NCI-H1930 (cell line): ENCODE measurements around the gene SLC47A1.
"Not testable (repeated sequence)": the region's sequence is repeated elsewhere in the genome, so short reads cannot be mapped to it uniquely, and the experiment has no call there.

Experiments
- DNase-seq, 2 experiments: peaks; one replicate each; lab custom pipeline; 2025; lab: John Stamatoyannopoulos, UW

The SLC47A1 gene

GRCh38 chr17:19520641-19521040 lies 13.0 kb upstream of the SLC47A1 start:
- no peak for DNase-seq

- DNase-seq = no peak
Observed at GRCh38 chr17:19523690-19524089, 10.0 kb upstream of the SLC47A1 start.

- not testable (repeated sequence) for DNase-seq
Observed at GRCh38 chr17:19526950-19527349, 6.7 kb upstream of the SLC47A1 start.

GRCh38 chr17:19531780-19532501 lies 1.7 kb upstream of the SLC47A1 start:
- DNase-seq = no peak

GRCh38 chr17:19533036-19533717 lies 477 bp upstream of the SLC47A1 start:
- DNase-seq = no peak

- DNase-seq = no peak
Observed at GRCh38 chr17:19534562-19535149, 1.0 kb downstream of the SLC47A1 start.

- DNase-seq = no peak
Observed at GRCh38 chr17:19537111-19537510, 3.5 kb downstream of the SLC47A1 start.

GRCh38 chr17:19538095-19539039 lies 4.7 kb downstream of the SLC47A1 start:
- DNase-seq = no peak

GRCh38 chr17:19539040-19539399 lies 5.4 kb downstream of the SLC47A1 start:
- no peak for DNase-seq

- DNase-seq = no peak
Observed at GRCh38 chr17:19539841-19540311, 6.2 kb downstream of the SLC47A1 start.

GRCh38 chr17:19540706-19541370 lies 7.2 kb downstream of the SLC47A1 start:
- DNase-seq = no peak

- DNase-seq = no peak
Observed at GRCh38 chr17:19541445-19541844, 7.8 kb downstream of the SLC47A1 start.

GRCh38 chr17:19542247-19542646 lies 8.6 kb downstream of the SLC47A1 start:
- no peak for DNase-seq

GRCh38 chr17:19544366-19544765 lies 10.7 kb downstream of the SLC47A1 start:
- DNase-seq = no peak

GRCh38 chr17:19546289-19547065 lies 12.8 kb downstream of the SLC47A1 start:
- DNase-seq = no peak

- no peak for DNase-seq
Observed at GRCh38 chr17:19549746-19550623, 16.3 kb downstream of the SLC47A1 start.

GRCh38 chr17:19551165-19551564 lies 17.5 kb downstream of the SLC47A1 start:
- no peak for DNase-seq

- DNase-seq = no peak
Observed at GRCh38 chr17:19551591-19552148, 18.0 kb downstream of the SLC47A1 start.

GRCh38 chr17:19553036-19553435 lies 19.4 kb downstream of the SLC47A1 start:
- DNase-seq = no peak
